ENCODE data around the gene NRXN3.
"Not testable (repeated sequence)": the region's sequence is repeated elsewhere in the genome, so short reads cannot be mapped to it uniquely, and the experiment has no call there.

The NRXN3 gene

DNA sequence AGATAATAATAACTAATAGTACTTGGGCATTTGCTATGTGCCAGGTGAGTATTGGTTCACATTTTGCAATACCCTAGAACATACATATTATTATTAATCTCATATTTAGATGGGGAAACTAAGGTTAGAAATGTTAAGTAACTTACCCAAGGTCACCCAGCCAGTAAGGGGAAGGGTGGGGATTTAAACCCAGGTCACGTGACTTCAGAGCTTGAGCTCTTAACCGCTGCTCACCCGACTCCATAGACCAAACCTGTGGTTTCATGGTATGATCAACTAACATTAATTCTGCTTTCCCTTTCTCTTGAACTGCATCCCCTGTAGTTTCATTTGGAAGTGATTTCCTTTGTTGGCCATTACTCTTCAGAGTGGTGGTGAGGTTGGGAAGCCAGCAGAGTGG is 242.3 kb downstream of the NRXN3 start:
- in situ Hi-C loops (cut with HindIII; ENCODE audit: low pct_unique_long_range_greater_than_20kb, low sequenced_read_pairs), result no loop called here
- DNase-seq (ENCODE audit: low read depth in 1 of 2, low spot score in 1 of 2), result no peak
- TF ChIP-seq JUND (IDR thresholded peaks at IDR 0.05; ENCODE audit: low read depth), result no peak

DNA sequence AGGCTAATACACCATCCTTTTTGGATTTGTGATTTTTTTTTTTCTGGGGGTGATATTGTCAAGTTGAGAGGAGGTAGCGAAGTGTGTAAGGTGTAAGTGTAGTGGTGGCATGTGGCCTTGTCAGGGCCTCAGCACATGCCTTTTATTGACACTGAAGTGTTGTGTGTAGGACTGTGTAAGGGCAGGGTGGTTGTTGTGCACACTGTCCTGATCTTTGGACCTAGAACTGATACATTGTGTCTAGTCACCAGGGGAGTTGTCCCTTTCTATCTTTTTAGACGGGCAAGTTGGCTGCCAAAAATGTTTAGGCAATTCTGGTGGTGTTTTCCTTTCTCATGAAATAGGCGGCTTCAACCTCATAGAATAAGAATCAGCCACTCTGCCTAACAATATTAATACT is 244.0 kb downstream of the NRXN3 start:
- no peak for TF ChIP-seq JUND (IDR thresholded peaks at IDR 0.05; ENCODE audit: low read depth)
- in situ Hi-C loops (cut with HindIII; ENCODE audit: low pct_unique_long_range_greater_than_20kb, low sequenced_read_pairs), result no loop called here
- DNase-seq (ENCODE audit: low read depth in 1 of 2, low spot score in 1 of 2), result no peak

DNA sequence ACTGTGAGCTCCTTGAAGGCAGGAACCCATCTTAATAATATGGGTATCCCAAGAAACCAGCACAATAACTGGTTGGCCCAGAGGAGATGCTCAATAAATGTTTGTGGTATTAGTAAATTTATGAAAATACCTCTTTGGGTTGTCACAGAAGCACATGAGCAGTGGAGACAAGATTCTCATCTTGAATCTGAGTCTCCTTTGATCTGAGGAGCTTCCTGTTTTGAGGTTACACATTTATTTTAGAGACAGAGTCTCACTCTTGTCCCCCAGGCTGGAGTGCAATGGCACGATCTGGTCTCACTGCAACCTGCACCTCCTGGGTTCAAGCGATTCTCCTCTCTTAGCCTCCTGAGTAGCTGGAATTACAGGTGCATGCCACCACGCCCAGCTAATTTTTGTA is 247.4 kb downstream of the NRXN3 start:
- no peak for TF ChIP-seq JUND (IDR thresholded peaks at IDR 0.05; ENCODE audit: low read depth)
- no peak for DNase-seq (ENCODE audit: low read depth in 1 of 2, low spot score in 1 of 2)
- in situ Hi-C loops (cut with HindIII; ENCODE audit: low pct_unique_long_range_greater_than_20kb, low sequenced_read_pairs), result no loop called here

DNA sequence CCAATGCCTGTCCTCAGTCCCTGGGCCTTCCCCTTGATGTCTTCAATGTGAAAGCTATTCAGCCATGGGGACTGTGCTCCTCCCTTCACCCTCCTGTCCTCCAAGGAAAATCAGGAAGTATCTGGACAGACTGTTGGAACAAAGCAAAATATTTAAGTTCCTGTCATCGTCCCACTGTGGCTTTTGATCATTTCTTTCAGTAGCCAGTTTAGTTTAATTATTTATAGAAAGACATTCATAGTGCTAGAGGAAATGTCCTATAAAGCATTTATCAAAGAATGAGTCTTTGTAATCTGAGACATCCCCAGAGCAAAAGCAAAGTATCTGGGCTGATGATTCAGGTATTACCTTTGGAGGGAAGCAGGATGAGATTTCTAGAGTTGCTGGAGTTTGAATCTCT is 254.1 kb downstream of the NRXN3 start:
- no peak for DNase-seq (ENCODE audit: low read depth in 1 of 2, low spot score in 1 of 2)
- in situ Hi-C loops (cut with HindIII; ENCODE audit: low pct_unique_long_range_greater_than_20kb, low sequenced_read_pairs), result no loop called here
- no peak for TF ChIP-seq JUND (IDR thresholded peaks at IDR 0.05; ENCODE audit: low read depth)

DNA sequence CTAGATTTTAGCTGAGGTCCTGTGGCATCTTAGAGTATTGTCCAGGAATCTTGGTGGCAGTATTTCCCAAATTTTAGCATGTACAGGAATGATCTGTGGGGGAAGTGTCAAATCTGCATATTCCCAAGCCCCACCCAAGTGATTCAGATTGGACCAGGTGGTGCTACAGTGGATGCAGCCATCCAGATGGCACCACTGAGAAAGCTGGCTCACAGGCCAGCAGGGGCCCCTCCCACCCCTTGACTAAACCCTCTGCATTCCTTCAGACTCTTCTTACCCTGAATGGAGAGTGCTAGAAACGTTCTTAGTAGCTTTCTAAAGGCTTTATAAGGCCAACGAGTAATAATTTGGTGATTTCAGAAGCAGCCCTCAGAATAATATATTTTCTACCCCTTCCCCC is 255.2 kb downstream of the NRXN3 start:
- no peak for TF ChIP-seq JUND (IDR thresholded peaks at IDR 0.05; ENCODE audit: low read depth)
- DNase-seq (ENCODE audit: low read depth in 1 of 2, low spot score in 1 of 2), result no peak
- in situ Hi-C loops (cut with HindIII; ENCODE audit: low pct_unique_long_range_greater_than_20kb, low sequenced_read_pairs), result no loop called here

DNA sequence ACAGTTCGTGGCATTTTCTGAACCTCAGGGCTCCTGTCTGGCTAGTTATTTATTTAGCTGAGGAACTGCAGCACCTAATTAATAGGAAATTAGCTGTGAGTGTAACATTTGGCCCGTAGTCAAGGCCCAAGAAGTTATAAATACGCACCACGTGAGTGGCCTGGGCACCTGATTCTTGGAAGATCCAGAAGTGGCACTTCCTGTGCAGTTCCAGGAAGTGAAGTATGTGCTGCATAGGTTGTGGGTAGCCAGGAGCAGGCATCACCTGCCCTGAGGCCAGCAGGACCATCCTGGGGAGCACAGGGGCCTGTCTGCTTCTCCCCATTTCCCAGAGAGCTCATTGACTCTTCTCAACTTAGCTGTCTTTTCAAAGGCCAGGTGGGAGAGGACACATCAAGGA is 255.6 kb downstream of the NRXN3 start:
- no peak for TF ChIP-seq JUND (IDR thresholded peaks at IDR 0.05; ENCODE audit: low read depth)
- in situ Hi-C loops (cut with HindIII; ENCODE audit: low pct_unique_long_range_greater_than_20kb, low sequenced_read_pairs), result no loop called here
- DNase-seq (ENCODE audit: low read depth in 1 of 2, low spot score in 1 of 2), result no peak

DNA sequence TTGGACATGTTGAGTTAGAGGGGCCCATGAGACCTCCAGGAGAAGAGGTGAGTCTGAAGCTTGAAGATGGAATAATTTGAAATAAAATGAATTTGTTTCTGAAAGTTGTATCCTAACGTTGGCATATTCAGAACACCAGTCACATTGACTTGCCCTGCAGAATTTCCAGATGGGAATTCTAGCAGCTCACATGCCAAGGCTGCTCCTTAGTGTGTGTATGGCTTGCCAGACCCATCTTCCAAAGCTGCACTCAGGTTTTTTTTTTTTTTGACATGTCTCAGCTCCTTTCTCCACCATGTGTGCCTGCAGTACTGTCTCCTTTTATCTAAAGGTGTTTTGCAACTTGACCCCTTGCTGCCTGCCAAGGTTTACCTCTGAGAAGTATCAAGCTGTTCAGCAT is 261.9 kb downstream of the NRXN3 start:
- DNase-seq (ENCODE audit: low read depth in 1 of 2, low spot score in 1 of 2), result no peak
- TF ChIP-seq JUND (IDR thresholded peaks at IDR 0.05; ENCODE audit: low read depth), result no peak
- in situ Hi-C loops (cut with HindIII; ENCODE audit: low pct_unique_long_range_greater_than_20kb, low sequenced_read_pairs), result no loop called here

DNA sequence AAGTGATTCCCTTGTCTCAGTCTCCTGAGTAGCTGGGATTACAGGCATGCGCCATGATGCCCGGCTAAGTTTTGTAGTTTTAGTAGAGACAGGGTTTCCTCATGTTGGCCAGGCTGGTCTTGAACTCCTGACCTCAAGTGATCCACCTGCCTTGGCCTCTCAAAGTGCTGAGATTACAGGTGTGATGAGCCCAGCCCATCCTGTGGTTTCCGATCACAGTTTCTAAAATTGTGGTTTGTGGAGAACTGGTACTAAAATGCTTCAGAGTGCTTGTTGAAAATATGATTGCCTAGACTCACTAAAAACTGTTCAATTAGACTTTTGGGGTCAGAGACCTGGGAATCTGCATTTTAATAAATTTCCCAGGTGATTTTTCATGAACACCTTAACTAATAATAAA is 267.3 kb downstream of the NRXN3 start:
- DNase-seq (ENCODE audit: low read depth in 1 of 2, low spot score in 1 of 2); in situ Hi-C loops (cut with HindIII; ENCODE audit: low pct_unique_long_range_greater_than_20kb, low sequenced_read_pairs): not testable (repeated sequence)

DNA sequence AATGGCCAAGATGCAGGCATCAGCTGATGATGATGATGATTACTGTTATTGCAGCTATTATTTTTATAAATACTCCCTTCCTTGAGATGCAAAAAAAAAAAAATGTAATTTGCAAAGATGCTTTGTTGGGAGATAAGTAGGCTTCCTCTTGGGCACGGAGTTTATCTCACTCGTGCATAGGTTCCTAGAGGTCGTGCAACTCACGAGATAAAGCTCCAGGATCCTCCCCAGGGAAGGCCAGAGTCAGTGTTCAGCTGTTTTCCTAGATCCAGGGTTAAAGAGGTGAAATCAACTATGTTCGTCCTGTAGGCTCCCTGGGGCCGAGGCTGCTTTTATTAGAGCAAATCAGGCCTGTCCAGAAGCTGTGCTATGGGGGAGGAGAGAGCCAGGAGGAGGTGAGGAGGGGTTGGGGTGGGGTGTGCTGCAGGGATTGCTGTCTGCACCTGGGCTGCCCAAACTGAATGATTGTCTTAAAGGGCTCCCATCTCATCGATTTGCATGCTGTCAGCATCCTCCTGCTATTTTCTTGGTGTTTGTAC is 270.3 kb downstream of the NRXN3 start:
- in situ Hi-C loops (cut with HindIII; ENCODE audit: low pct_unique_long_range_greater_than_20kb, low sequenced_read_pairs), result no loop called here
- DNase-seq (ENCODE audit: low read depth in 1 of 2, low spot score in 1 of 2), result no peak
- no peak for TF ChIP-seq JUND (IDR thresholded peaks at IDR 0.05; ENCODE audit: low read depth)

DNA sequence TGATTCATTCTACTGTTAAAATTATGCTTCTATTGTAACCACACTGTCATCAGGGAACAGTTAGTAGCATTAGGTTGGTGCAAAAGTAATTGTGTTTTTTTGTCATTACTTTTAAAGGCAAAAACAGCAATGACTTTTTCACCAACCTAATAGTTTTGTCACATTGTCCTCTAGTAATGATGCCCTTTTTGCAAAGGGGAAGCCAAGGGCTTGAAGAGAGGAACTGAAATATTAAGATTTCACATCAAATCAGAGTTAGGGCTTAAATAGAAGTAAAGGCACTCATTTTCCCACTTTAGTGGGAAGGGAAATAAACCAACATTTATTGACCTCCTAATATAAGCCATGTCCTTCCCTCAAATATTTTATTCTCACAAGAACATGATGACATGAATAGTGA is 273.7 kb downstream of the NRXN3 start:
- in situ Hi-C loops (cut with HindIII; ENCODE audit: low pct_unique_long_range_greater_than_20kb, low sequenced_read_pairs), result no loop called here
- TF ChIP-seq JUND (IDR thresholded peaks at IDR 0.05; ENCODE audit: low read depth), result no peak
- DNase-seq (ENCODE audit: low read depth in 1 of 2, low spot score in 1 of 2), result no peak

DNA sequence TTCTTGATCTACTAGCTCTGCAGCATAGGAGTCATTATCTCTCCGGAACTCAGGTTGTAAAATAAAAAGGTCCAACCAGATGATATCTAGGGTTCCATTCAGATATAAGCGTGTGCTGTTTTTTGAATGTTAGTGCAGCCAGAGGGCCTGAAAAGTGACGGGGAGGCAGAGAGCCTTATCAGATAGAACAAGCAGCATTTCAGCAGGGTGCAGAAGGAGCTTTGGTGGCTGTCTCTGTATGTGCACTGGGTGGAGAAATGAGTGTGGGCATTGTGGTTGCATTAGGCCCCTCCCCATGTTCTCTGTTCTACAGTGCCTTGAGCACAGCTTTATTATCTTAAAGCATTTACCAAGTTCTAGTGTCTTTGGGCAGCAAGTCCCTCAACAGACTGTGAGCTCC is 275.1 kb downstream of the NRXN3 start:
- DNase-seq (ENCODE audit: low read depth in 1 of 2, low spot score in 1 of 2), result no peak
- TF ChIP-seq JUND (IDR thresholded peaks at IDR 0.05; ENCODE audit: low read depth), result no peak
- in situ Hi-C loops (cut with HindIII; ENCODE audit: low pct_unique_long_range_greater_than_20kb, low sequenced_read_pairs), result no loop called here

DNA sequence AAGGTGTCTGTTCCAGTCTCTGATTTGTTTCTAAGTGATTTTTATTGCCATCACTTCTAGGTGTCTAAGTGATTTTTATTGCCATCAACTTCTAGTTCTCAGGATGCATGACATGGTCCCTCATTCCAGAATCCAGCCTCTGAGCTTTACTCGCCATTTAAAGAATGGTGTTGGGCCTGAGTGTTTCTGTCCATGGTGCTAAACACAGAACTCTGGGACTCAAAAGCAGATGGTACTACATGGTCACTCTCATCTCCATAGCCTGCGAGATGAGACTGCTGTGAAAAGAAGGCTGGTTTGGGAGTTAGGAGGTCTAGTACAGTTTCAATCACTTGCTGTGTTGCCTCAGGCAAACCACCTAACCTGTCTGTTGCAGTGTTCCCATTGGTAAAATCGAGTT is 276.6 kb downstream of the NRXN3 start:
- DNase-seq (ENCODE audit: low read depth in 1 of 2, low spot score in 1 of 2), result peak; percentile 35 to 41
- no peak for TF ChIP-seq JUND (IDR thresholded peaks at IDR 0.05; ENCODE audit: low read depth)
- in situ Hi-C loops (cut with HindIII; ENCODE audit: low pct_unique_long_range_greater_than_20kb, low sequenced_read_pairs), result no loop called here

DNA sequence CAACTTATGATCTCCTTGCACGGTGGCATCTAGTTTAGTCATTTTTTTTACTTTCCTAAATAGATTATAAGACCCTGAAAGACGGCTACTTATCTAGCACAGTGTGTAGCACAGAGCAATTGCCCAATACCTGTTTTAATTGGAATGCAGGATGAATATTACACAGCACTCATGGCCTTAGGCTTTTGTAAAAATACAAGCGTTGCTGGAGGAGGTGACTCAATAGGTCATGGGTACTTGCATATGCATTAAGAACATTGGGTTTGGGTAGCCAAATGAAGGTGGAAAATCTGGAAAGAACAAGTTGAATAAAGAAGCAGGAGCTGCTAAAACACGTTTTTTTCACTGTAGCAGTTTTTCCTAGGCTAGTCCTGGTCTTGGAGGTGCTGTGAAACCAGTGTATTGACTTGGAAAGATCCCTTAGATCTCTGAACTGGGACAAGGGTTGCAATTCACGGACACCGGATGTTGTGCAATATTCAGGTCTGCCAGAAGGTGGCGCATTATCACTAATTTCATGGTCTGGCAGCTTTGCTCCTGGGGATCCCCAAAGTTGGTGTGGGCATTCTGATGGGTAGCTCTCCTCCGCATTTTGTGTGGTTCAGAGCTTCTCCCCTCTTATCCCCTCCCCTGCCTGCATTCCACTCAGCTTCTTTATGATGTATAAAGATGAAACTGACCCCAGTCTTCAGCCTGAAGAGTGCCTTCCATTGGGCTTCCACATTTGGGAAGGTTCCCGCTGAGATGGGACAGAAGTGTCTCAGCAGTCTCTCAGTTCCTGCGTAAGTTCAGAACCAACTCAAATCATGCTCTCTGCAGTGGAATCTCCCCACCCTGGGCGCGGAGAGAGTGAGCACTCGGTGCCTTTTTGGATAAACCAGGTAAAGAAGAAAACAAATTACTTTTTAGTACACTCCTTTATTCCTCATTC is 278.3 kb downstream of the NRXN3 start:
- peak; percentile 31 to 57 for DNase-seq (ENCODE audit: low read depth in 1 of 2, low spot score in 1 of 2)
- TF ChIP-seq JUND (IDR thresholded peaks at IDR 0.05; ENCODE audit: low read depth), result no peak
- in situ Hi-C loops (cut with HindIII; ENCODE audit: low pct_unique_long_range_greater_than_20kb, low sequenced_read_pairs), result no loop called here

Measured in T47D (cell line).